SU-DHL-6 (cell line): ENCODE measurements around the gene APCDD1.

Experiments
- H2AFZ ChIP-seq: fragments of 200-600 bp; sonication (generic); 2 replicates; pipeline ENCODE4 v1.6.1; 2014; ENCODE audit warnings: low read depth, mild to moderate bottlenecking, moderate library complexity, mixed read lengths, antibody characterized with exemption, low read length; ENCODE audit not compliant: severe bottlenecking
- H3F3A ChIP-seq: fragments of 200-600 bp; shearing (Covaris generic); 2 replicates; pipeline ENCODE4 v1.6.0; 2016; ENCODE audit warnings: antibody characterized with exemption, mild to moderate bottlenecking; ENCODE audit not compliant: insufficient read depth
- H3K27ac ChIP-seq: fragments of 200-600 bp; sonication (generic); 2 replicates; pipeline ENCODE4 v1.5.1; 2016; ENCODE audit warnings: low read depth, mild to moderate bottlenecking, low read length, moderate library complexity, mixed read lengths
- H3K27me3 ChIP-seq: fragments of 200-600 bp; sonication (generic), shearing (Covaris generic); 2 replicates; pipeline ENCODE4 v1.6.0; 2014; ENCODE audit warnings: mild to moderate bottlenecking, low read length
- H3K36me3 ChIP-seq: fragments of 200-600 bp; sonication (generic); 2 replicates; pipeline ENCODE4 v1.6.1; 2014; ENCODE audit warnings: mild to moderate bottlenecking, low read length, mixed read lengths
- H3K4me2 ChIP-seq: fragments of 300-600, 200-600 bp; shearing (Covaris generic), sonication (generic); 2 replicates; pipeline ENCODE4 v1.6.0; 2014; ENCODE audit warnings: low read length, low read depth, mild to moderate bottlenecking; ENCODE audit not compliant: poor library complexity, severe bottlenecking
- H3K4me3 ChIP-seq: fragments of 200-600 bp; sonication (generic); 2 replicates; pipeline ENCODE4 v1.5.1; 2014; ENCODE audit warnings: antibody characterized with exemption, low read length, mild to moderate bottlenecking, mixed read lengths; ENCODE audit not compliant: insufficient read depth, poor library complexity, severe bottlenecking
- H3K79me2 ChIP-seq: fragments of 200-600 bp; sonication (generic); 2 replicates; pipeline ENCODE4 v1.6.1; 2014; ENCODE audit warnings: mild to moderate bottlenecking, low read length, moderate library complexity; ENCODE audit not compliant: insufficient read depth
- H3K9ac ChIP-seq: fragments of 200-600 bp; sonication (generic); 2 replicates; pipeline ENCODE4 v1.7.0; 2014; ENCODE audit warnings: mild to moderate bottlenecking, low read length
- H3K9me2 ChIP-seq: fragments of 200-600 bp; sonication (generic); replicated peaks from 2 replicates; pipeline ENCODE4 v1.6.1; 2014; ENCODE audit warnings: low read length; ENCODE audit not compliant: insufficient read depth
- H3K9me3 ChIP-seq: fragments of 200-600 bp; sonication (generic); 2 replicates; pipeline ENCODE4 v1.6.1; 2014; ENCODE audit warnings: low read length, mixed read lengths; ENCODE audit not compliant: insufficient read depth
- H4K20me1 ChIP-seq: fragments of 200-600 bp; sonication (generic); 2 replicates; pipeline ENCODE4 v1.6.1; 2014; ENCODE audit warnings: low read depth, mild to moderate bottlenecking, antibody characterized with exemption, low read length, moderate library complexity, mixed read lengths
- EZH2phosphoT487 ChIP-seq: fragments of 200-600 bp; sonication (generic), shearing (Covaris generic); conservative IDR thresholded peaks from 2 replicates; pipeline ENCODE4 v1.6.1; 2018; ENCODE audit warnings: mild to moderate bottlenecking, antibody characterized with exemption, low read length, moderate library complexity, mixed read lengths
- TF ChIP-seq, protein P1 (sequence below): fragments of 200-600 bp; sonication (generic); IDR thresholded peaks from one replicate; pipeline ENCODE4 v1.5.1; 2017; ENCODE audit warnings: antibody characterized with exemption, mild to moderate bottlenecking, low read length, moderate library complexity; ENCODE audit not compliant: insufficient read depth, poor library complexity, severe bottlenecking

The APCDD1 gene

DNA sequence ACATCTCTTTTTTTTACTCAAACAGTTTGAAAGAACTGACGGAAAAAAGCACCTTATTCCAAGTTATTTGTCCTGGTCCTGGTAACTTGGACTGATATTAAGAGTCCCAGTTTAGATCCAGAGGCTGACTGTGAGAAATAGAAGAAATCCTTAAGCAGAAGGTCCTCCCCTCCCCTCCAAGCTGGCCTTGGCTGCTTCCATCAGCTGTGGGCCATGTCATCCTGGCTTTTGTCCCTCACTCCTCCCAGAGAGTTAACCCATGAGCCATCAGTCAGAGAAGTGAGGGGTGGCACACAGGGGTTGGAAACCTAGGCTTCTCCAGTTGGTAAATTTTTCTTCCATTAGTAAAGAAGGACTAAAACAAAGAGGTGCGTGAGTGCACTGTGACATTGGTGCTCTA lies 61.6 kb downstream of the APCDD1 start:
- Histone ChIP-seq H3F3A (no peaks in the 10 kb centered on the region), H3K9ac (no peak overlapping the region), H3K27me3 (no peaks in the 10 kb centered on the region), H3K79me2 (no peaks in the 10 kb centered on the region), H4K20me1 (no peaks in the 10 kb centered on the region), H3K9me3 (no peaks in the 10 kb centered on the region), H3K9me2 (no peaks in the 10 kb centered on the region), H3K36me3 (no peaks in the 10 kb centered on the region), H3K27ac (no peak overlapping the region), H2AFZ (no peak overlapping the region), H3K4me3 (no peak overlapping the region), H3K4me2 (no peak overlapping the region)
- TF ChIP-seq, protein P1, sequence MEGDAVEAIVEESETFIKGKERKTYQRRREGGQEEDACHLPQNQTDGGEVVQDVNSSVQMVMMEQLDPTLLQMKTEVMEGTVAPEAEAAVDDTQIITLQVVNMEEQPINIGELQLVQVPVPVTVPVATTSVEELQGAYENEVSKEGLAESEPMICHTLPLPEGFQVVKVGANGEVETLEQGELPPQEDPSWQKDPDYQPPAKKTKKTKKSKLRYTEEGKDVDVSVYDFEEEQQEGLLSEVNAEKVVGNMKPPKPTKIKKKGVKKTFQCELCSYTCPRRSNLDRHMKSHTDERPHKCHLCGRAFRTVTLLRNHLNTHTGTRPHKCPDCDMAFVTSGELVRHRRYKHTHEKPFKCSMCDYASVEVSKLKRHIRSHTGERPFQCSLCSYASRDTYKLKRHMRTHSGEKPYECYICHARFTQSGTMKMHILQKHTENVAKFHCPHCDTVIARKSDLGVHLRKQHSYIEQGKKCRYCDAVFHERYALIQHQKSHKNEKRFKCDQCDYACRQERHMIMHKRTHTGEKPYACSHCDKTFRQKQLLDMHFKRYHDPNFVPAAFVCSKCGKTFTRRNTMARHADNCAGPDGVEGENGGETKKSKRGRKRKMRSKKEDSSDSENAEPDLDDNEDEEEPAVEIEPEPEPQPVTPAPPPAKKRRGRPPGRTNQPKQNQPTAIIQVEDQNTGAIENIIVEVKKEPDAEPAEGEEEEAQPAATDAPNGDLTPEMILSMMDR = no peak
- TF ChIP-seq EZH2phosphoT487 = no peak

DNA sequence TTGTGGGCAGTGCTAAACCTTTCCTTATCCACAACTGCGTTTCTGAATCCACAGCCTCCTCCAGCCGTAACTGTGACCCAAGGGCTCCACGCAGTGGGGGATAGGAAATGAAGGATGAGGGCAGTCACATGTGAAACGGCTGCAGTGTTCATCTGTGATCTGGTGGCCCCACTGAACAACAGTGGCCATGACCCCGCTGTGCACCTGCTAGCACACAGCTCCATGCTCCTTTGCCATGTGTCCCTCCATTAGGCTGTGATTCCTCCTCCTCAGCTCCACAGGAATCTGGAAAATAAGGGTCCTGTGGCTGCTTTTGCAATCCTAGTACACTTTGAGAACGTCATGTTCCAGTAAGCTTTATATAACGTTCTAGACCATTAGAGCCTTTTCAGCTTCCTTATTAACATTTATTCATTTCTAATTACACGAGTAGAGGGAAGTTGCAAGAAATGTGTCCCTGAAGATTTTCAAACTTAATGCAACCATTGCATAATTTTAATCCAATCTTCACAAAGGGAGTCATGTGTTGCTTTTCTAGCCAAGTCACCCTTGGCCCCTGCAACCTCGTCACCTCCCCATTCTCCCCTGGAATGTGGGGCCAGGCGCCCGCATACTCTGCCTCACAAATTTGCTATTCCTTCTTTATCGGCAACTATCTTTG lies 64.3 kb downstream of the APCDD1 start:
- Histone ChIP-seq H4K20me1 (no peaks in the 10 kb centered on the region), H3F3A (no peaks in the 10 kb centered on the region), H3K79me2 (no peaks in the 10 kb centered on the region), H3K27me3 (no peaks in the 10 kb centered on the region), H3K9me2 (no peaks in the 10 kb centered on the region), H3K9ac (no peak overlapping the region), H3K4me3 (no peak overlapping the region), H3K9me3 (no peaks in the 10 kb centered on the region), H2AFZ (no peak overlapping the region), H3K4me2 (no peak overlapping the region), H3K27ac (no peak overlapping the region), H3K36me3 (no peaks in the 10 kb centered on the region)
- TF ChIP-seq, protein P1 = no peak
- no peak for TF ChIP-seq EZH2phosphoT487

DNA sequence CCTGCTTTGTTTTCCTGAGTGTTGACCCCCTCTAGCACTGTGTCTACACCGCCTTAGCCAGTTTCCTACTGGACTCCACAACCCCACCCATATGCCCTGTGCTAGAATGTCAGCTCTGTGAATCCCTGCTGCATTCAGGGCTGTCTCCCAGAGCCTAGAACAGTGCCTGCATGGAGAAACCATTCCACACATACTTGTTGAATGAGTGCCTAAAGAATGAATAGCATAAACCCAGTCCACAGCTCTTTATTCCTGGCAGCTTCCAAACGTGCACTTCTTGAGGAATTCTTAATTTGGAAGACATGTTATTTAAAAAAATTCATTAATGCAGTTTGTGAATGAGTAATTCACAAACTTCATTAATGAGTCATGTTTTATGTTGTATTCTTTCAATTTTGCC lies 64.9 kb downstream of the APCDD1 start:
- Histone ChIP-seq H3K27me3 (no peaks in the 10 kb centered on the region), H3K9me2 (no peaks in the 10 kb centered on the region), H3F3A (no peaks in the 10 kb centered on the region), H3K27ac (no peak overlapping the region), H4K20me1 (no peaks in the 10 kb centered on the region), H3K4me2 (no peak overlapping the region), H2AFZ (no peak overlapping the region), H3K4me3 (no peak overlapping the region), H3K36me3 (no peaks in the 10 kb centered on the region), H3K79me2 (no peaks in the 10 kb centered on the region), H3K9ac (no peak overlapping the region), H3K9me3 (no peaks in the 10 kb centered on the region)
- no peak for TF ChIP-seq EZH2phosphoT487
- TF ChIP-seq, protein P1 = no peak
